Panc1 (cell line): ENCODE data around the gene USPL1. TPM values are rescaled to one million over a fixed set of nuclear protein-coding genes. Genes with fewer than 3 reads are reported as not detected.

Experiments
- ATAC-seq: fragments of 200-7000 bp; cut with Tn5 transposase; 2 replicates; pipeline ENCODE4 v1.9.1; 2020; ENCODE audit warnings: mild to moderate bottlenecking, moderate library complexity
- BruUV-seq: library from RNA; stranded (reverse); fragments of 400-500 nt; replicated peaks from 2 replicates; lab custom pipeline; 2021; lab: Mats Ljungman, UMichigan
- CTCF ChIA-PET: fragments of 300-600 bp; sonication (Branson Sonifier 250); formaldehyde crosslinking; loops from one replicate; lab custom pipeline; 2022; ENCODE audit warnings: antibody characterized with exemption; lab: Charles Lee
- POLR2A ChIA-PET: fragments of 300-600 bp; sonication (Branson Sonifier 250); formaldehyde crosslinking; loops from one replicate; lab custom pipeline; 2022; ENCODE audit warnings: antibody characterized with exemption; lab: Charles Lee
- DNase-seq: peaks from one replicate; pipeline ENCODE4 v3.0.0-alpha.2; 2010; ENCODE audit warnings: low read depth, low spot score
- H3K27ac ChIP-seq: 2 replicates; pipeline ENCODE4 v1.5.1; 2011; ENCODE audit warnings: mild to moderate bottlenecking, low read length, inconsistent platforms
- H3K27me3 ChIP-seq: fragments of 200-500 bp; sonication (Bioruptor generic); 2 replicates; pipeline ENCODE4 v1.6.0; 2014; ENCODE audit warnings: low read length, inconsistent platforms; ENCODE audit not compliant: control insufficient read depth, insufficient read depth
- H3K36me3 ChIP-seq: fragments of 200-500 bp; sonication (Bioruptor generic); 2 replicates; pipeline ENCODE4 v1.5.1; 2014; ENCODE audit warnings: inconsistent platforms, mild to moderate bottlenecking, low read length, moderate library complexity; ENCODE audit not compliant: control insufficient read depth, insufficient read depth
- H3K4me1 ChIP-seq: 2 replicates; pipeline ENCODE4 v1.5.1; 2011; ENCODE audit warnings: inconsistent platforms, mild to moderate bottlenecking, low read length, moderate library complexity; ENCODE audit not compliant: control insufficient read depth, insufficient read depth
- H3K4me3 ChIP-seq, 2 experiments: 2 replicates each; pipeline ENCODE4 v1.5.1; 2011 to 2012; ENCODE audit warnings: low read depth in 2 of 2, low read length in 2 of 2, mild to moderate bottlenecking in 2 of 2, inconsistent platforms in 1 of 2, moderate library complexity in 1 of 2
- H3K9me3 ChIP-seq: fragments of 200-500 bp; sonication (Bioruptor generic); 2 replicates; pipeline ENCODE4 v1.5.1; 2014; ENCODE audit warnings: low read depth, mild to moderate bottlenecking, inconsistent platforms, low read length, moderate library complexity; ENCODE audit not compliant: control insufficient read depth, insufficient read depth
- CTCF ChIP-seq: fragments of 450-650 bp; IDR thresholded peaks from 2 replicates; pipeline ENCODE4 v1.5.1; 2017; ENCODE audit warnings: mild to moderate bottlenecking
- POLR2AphosphoS5 ChIP-seq: IDR thresholded peaks from 2 replicates; pipeline ENCODE4 v1.6.1; 2012; ENCODE audit warnings: mild to moderate bottlenecking, low read depth, low read length, moderate library complexity
- REST ChIP-seq, 2 experiments: IDR thresholded peaks; 2 replicates each; pipeline ENCODE4 v1.6.1; 2011 to 2012; ENCODE audit warnings: low read depth in 2 of 2, control low read depth in 1 of 2, low read length in 1 of 2, mild to moderate bottlenecking in 1 of 2, moderate library complexity in 1 of 2; ENCODE audit not compliant: insufficient read depth in 1 of 2
- SIN3A ChIP-seq: IDR thresholded peaks from 2 replicates; pipeline ENCODE4 v1.6.1; 2012; ENCODE audit warnings: low read depth, mild to moderate bottlenecking, low read length, moderate library complexity, borderline replicate concordance; ENCODE audit not compliant: insufficient read depth
- TCF7L2 ChIP-seq: IDR thresholded peaks from 2 replicates; pipeline ENCODE4 v1.6.1; 2011; ENCODE audit warnings: mild to moderate bottlenecking, low read depth, low read length, inconsistent platforms
- in situ Hi-C: cut with HindIII; loops from 2 replicates; pipeline ENCODE4 v1.10.0; 2016; ENCODE audit warnings: low sequenced_read_pairs, low pct_unique_long_range_greater_than_20kb
- intact Hi-C: fragments of 100-400 bp; cut with micrococcal nuclease; formaldehyde crosslinking; loops from one replicate; pipeline ENCODE4 v1.10.0; 2022; ENCODE audit not compliant: unreplicated experiment
- total RNA-seq: library from RNA; stranded (reverse); gene quantifications from one replicate; pipeline ENCODE4 v1.2.1, GENCODE V29; 2021; ENCODE audit not compliant: unreplicated experiment

The USPL1 gene
- total RNA-seq, 1 experiment from 2014 or later: 19.5 TPM

- ATAC-seq: no peak
- no peaks in the 10 kb centered on the region for H3K36me3 ChIP-seq
- intact Hi-C loops (no loop called here), in situ Hi-C loops (no loop called here)
- BruUV-seq: no TSS peak
- no peaks in the 10 kb centered on the region for H3K27me3 ChIP-seq
- DNase-seq: no peak
- TF ChIP-seq POLR2AphosphoS5 (no peak), TCF7L2 (no peak), REST (IDR thresholded peaks at IDR 0.05; ENCODE audit: insufficient read depth in 1 of 2, low read depth in 2 of 2, low read length in 1 of 2) (no peak), CTCF (no peak), SIN3A (no peak)
- CTCF ChIA-PET: interaction anchor here (0.7 kb wide), 1 partner anchor 276 kb away, joined by 4 read pairs; no protein-coding TSS in a partner anchor
- H3K9me3 ChIP-seq: no peaks in the 10 kb centered on the region
- H3K27ac ChIP-seq: peak overlapping the region; percentile 5; the same call in 1 of the 2 replicates
- no peak overlapping the region for H3K4me3 ChIP-seq
- no peaks in the 10 kb centered on the region; the same call in 1 of the 2 replicates for H3K4me1 ChIP-seq
- POLR2A ChIA-PET: interaction anchor here (0.8 kb wide), 1 partner anchor 409 kb away, joined by 3 read pairs; no protein-coding TSS in a partner anchor
Measured at GRCh38 chr13:30675717-30676116, 58.0 kb downstream of the USPL1 start.

- POLR2A ChIA-PET: no interaction called here
Measured at GRCh38 chr13:30676672-30677071, 59.0 kb downstream of the USPL1 start.

More at GRCh38 chr13:30676672-30677071, 59.0 kb downstream of the USPL1 start:
- no TSS peak for BruUV-seq
- Histone ChIP-seq H3K27ac (peak overlapping the region; percentile 63; the same call in 1 of the 2 replicates), H3K4me1 (peaks cover 5% of the 10 kb centered on the region), H3K4me3 (no peak overlapping the region), H3K36me3 (no peaks in the 10 kb centered on the region), H3K9me3 (no peaks in the 10 kb centered on the region), H3K27me3 (no peaks in the 10 kb centered on the region)
- DNase-seq: no peak
- in situ Hi-C loops: no loop called here
- intact Hi-C loops: no loop called here
- CTCF ChIA-PET: no interaction called here
- no peak for ATAC-seq
- no peak for TF ChIP-seq POLR2AphosphoS5
- no peak for TF ChIP-seq SIN3A
- peak; percentile 55 for TF ChIP-seq CTCF
